K562 (cell line): ENCODE results near the gene NRGN. TPM values are rescaled to one million over a fixed set of nuclear protein-coding genes. Genes with fewer than 3 reads are reported as not detected.

ENCODE experiments used
- ATAC-seq: fragments of 200-7000 bp; cut with Tn5 transposase; 3 replicates; pipeline ENCODE4 v1.9.1; 2020; ENCODE audit warnings: moderate library complexity
- BruUV-seq: library from RNA; stranded (reverse); fragments of 400-500 nt; replicated peaks from 2 replicates; lab custom pipeline; 2021; lab: Mats Ljungman, UMichigan
- CTCF ChIA-PET: fragments of 300-600 bp; formaldehyde crosslinking; extraction: SDS; loops from one replicate; lab custom pipeline; 2021; ENCODE audit warnings: low intra/inter-chr PET ratio; lab: Yijun Ruan, JAX
- POLR2A ChIA-PET: fragments of 300-600, 350-650 bp; sonication (Branson Sonifier 250); formaldehyde crosslinking; extraction: SDS; loops from one replicate; lab custom pipeline; 2021; ENCODE audit warnings: antibody characterized with exemption, inconsistent platforms; lab: Yijun Ruan, JAX
- DNase-seq, 4 experiments: peaks; one replicate each; pipeline versions ENCODE4 v3.0.0 to v3.0.0-alpha.2; 2011 to 2018; ENCODE audit warnings: low spot score in 3 of 4, mixed read lengths in 3 of 4; ENCODE audit errors: extremely low read depth in 1 of 4
- FAIRE-seq: peaks from 2 replicates; lab custom pipeline; 2011; peaks lifted over from hg19 to GRCh38; lab: Jason Lieb, UNC
- H2AFZ ChIP-seq: 2 replicates; pipeline ENCODE4 v1.6.0; 2011; ENCODE audit warnings: low read depth, low read length, control low read depth, inconsistent platforms
- H3K27ac ChIP-seq: fragments of 200-600 bp; 3 replicates; pipeline ENCODE4 v1.8.0; 2011; ENCODE audit warnings: low read depth, mild to moderate bottlenecking, control low read depth, inconsistent platforms, low read length, moderate library complexity, mixed read lengths; ENCODE audit errors: extremely low read depth
- H3K27me3 ChIP-seq, 2 experiments: fragments of 300-600 bp in 1 of 2; 2 replicates in 1 of 2; 3 replicates in 1 of 2; pipeline versions ENCODE4 v1.6.0 to v1.8.0; 2011; ENCODE audit warnings: inconsistent platforms in 2 of 2, low read length in 2 of 2, mild to moderate bottlenecking in 1 of 2, mixed read lengths in 1 of 2, moderate library complexity in 1 of 2; ENCODE audit not compliant: control insufficient read depth in 2 of 2, insufficient read depth in 2 of 2
- H3K36me3 ChIP-seq: fragments of 300-600 bp; 3 replicates; pipeline ENCODE4 v1.8.0; 2011; ENCODE audit warnings: mild to moderate bottlenecking, low read length, inconsistent platforms; ENCODE audit not compliant: control insufficient read depth, insufficient read depth
- H3K4me1 ChIP-seq, 2 experiments: fragments of 200-600 bp in 1 of 2; replicated peaks in 1 of 2; 2 replicates in 1 of 2; 3 replicates in 1 of 2; pipeline versions ENCODE4 v1.5.1 to v1.8.0; 2011; ENCODE audit warnings: inconsistent platforms in 2 of 2, low read length in 2 of 2, mild to moderate bottlenecking in 1 of 2, mixed read lengths in 1 of 2, moderate library complexity in 1 of 2; ENCODE audit not compliant: control insufficient read depth in 2 of 2, insufficient read depth in 2 of 2
- H3K4me2 ChIP-seq: 2 replicates; pipeline ENCODE4 v1.6.1; 2011; ENCODE audit warnings: low read length, control low read depth, inconsistent platforms, mixed read lengths; ENCODE audit not compliant: insufficient read depth
- H3K4me3 ChIP-seq: fragments of 200-600 bp; sonication (generic), shearing (Covaris generic); 2 replicates; pipeline ENCODE4 v1.5.1; 2016; ENCODE audit warnings: control low read depth, inconsistent platforms
- H3K79me2 ChIP-seq: fragments of 200-600 bp; 3 replicates; pipeline ENCODE4 v1.8.0; 2011; ENCODE audit warnings: low read length, inconsistent platforms; ENCODE audit not compliant: control insufficient read depth, insufficient read depth
- H3K9ac ChIP-seq, 2 experiments: 2 replicates each; pipeline versions ENCODE4 v1.6.0 to v1.6.1; 2011; ENCODE audit warnings: low read depth in 2 of 2, low read length in 2 of 2, control low read depth in 1 of 2, inconsistent platforms in 1 of 2, mild to moderate bottlenecking in 1 of 2, mixed read lengths in 1 of 2; ENCODE audit not compliant: insufficient read depth in 1 of 2
- H3K9me1 ChIP-seq: one replicate; pipeline ENCODE4 v1.6.0; 2011; ENCODE audit warnings: inconsistent platforms, mild to moderate bottlenecking, low read length, moderate library complexity; ENCODE audit not compliant: control insufficient read depth, insufficient read depth
- H3K9me3 ChIP-seq: replicated peaks from 2 replicates; pipeline ENCODE4 v1.5.1; 2011; ENCODE audit warnings: low read depth, low read length, inconsistent platforms; ENCODE audit not compliant: control insufficient read depth, insufficient read depth
- H4K20me1 ChIP-seq: replicated peaks from 2 replicates; pipeline ENCODE4 v1.6.1; 2011; ENCODE audit warnings: low read length, inconsistent platforms, mixed read lengths; ENCODE audit not compliant: control insufficient read depth, insufficient read depth
- E2F4 ChIP-seq: sonication (generic); formaldehyde crosslinking; IDR thresholded peaks from 2 replicates; pipeline ENCODE4 v1.8.0; 2022; ENCODE audit warnings: mild to moderate bottlenecking, low read depth, missing genetic modification reagents
- GTF2A2 ChIP-seq: IDR thresholded peaks from 2 replicates; pipeline ENCODE4 v1.6.1; 2016; ENCODE audit warnings: mild to moderate bottlenecking, missing genetic modification characterization, missing compliant biosample characterization
- HINFP ChIP-seq: fragments of 450-650 bp; conservative IDR thresholded peaks from 2 replicates; pipeline ENCODE4 v1.6.1; 2016; ENCODE audit warnings: missing genetic modification characterization, low read depth, mild to moderate bottlenecking, control low read depth, missing compliant biosample characterization
- KLF6 ChIP-seq: fragments of 250-450 bp; sonication (Bioruptor Pico); IDR thresholded peaks from 2 replicates; pipeline ENCODE4 v1.4.0; 2020; ENCODE audit warnings: mild to moderate bottlenecking, moderate library complexity, borderline replicate concordance
- RREB1 ChIP-seq: fragments of 250-450 bp; sonication (Bioruptor Pico); IDR thresholded peaks from 2 replicates; pipeline ENCODE4 v1.4.0; 2020
- SMAD1 ChIP-seq: fragments of 150-350 bp; IDR thresholded peaks from 2 replicates; pipeline ENCODE4 v1.6.1; 2014; ENCODE audit warnings: low read length, low read depth; ENCODE audit not compliant: partially characterized antibody
- TOE1 ChIP-seq, 2 experiments: fragments of 450-650 bp in 1 of 2; sonication (generic) in 1 of 2; formaldehyde crosslinking in 1 of 2; IDR thresholded peaks; 2 replicates each; pipeline versions ENCODE4 v1.7.1 to v1.8.0; 2016 to 2022; ENCODE audit warnings: borderline replicate concordance in 2 of 2, mild to moderate bottlenecking in 2 of 2, antibody characterized with exemption in 1 of 2, inconsistent platforms in 1 of 2, low read depth in 1 of 2, missing genetic modification reagents in 1 of 2, moderate library complexity in 1 of 2
- ZNF263 ChIP-seq: sonication (generic); formaldehyde crosslinking; IDR thresholded peaks from 2 replicates; pipeline ENCODE4 v1.8.0; 2022; ENCODE audit warnings: mild to moderate bottlenecking, missing genetic modification reagents, borderline replicate concordance
- ZNF408 ChIP-seq: fragments of 250-450 bp; sonication (Bioruptor Pico); IDR thresholded peaks from 2 replicates; pipeline ENCODE4 v1.4.0; 2020; ENCODE audit warnings: low read depth, mild to moderate bottlenecking, moderate library complexity
- ZNF586 ChIP-seq: fragments of 450-650 bp; formaldehyde crosslinking; conservative IDR thresholded peaks from 2 replicates; pipeline ENCODE4 v1.4.0; 2020; ENCODE audit warnings: mild to moderate bottlenecking, moderate library complexity
- WGBS: fragments of 100-300 bp; shearing (Covaris generic); methylation state at CpG from one replicate; pipeline ENCODE4 v1.1.6; 2016; ENCODE audit warnings: low coverage, mixed read lengths; ENCODE audit not compliant: insufficient coverage; ENCODE audit errors: missing lambda C conversion rate; 5-methylcytosine and 5-hydroxymethylcytosine counted together
- in situ Hi-C: fragments of 300-500 bp; cut with MboI; formaldehyde crosslinking; loops from 4 replicates; pipeline ENCODE4 v1.15.0; 2018; ENCODE audit warnings: inconsistent platforms, mixed read lengths
- intact Hi-C: fragments of 100-400 bp; cut with micrococcal nuclease; formaldehyde crosslinking; loops from 2 replicates; pipeline ENCODE4 v1.14.2; 2022
- polyA plus RNA-seq, 8 experiments: library from polyadenylated mRNA; depleted of rRNA in 4 of 8; stranded (reverse) in 5 of 8; unstranded in 3 of 8; fragments of >200 nt; fragmentation: Nextera tagmentation in 2 of 8; fragmentation: Illumina TruSeq in 1 of 8; extraction: Ambion mirVana in 2 of 8; extraction: Trizol in 1 of 8; gene quantifications; 2 replicates each; pipeline versions ENCODE4 v1.2.1 to v1.2.3, GENCODE V29; 2011 to 2014; ENCODE audit warnings: inconsistent platforms in 1 of 8, missing spikeins in 1 of 8
- total RNA-seq, 7 experiments: library from RNA; depleted of rRNA in 6 of 7; stranded (reverse); fragments of >200 nt in 6 of 7; fragmentation: Illumina TruSeq in 2 of 7; extraction: Trizol in 2 of 7; gene quantifications; 2 replicates each; pipeline versions ENCODE4 v1.2.1 to v1.2.3, GENCODE V29; 2011 to 2021; ENCODE audit warnings: low replicate concordance in 1 of 7

NRGN gene
- total and polyA plus RNA-seq, 9 of the 15 experiments (the other 6 are each of a cell fraction or from before 2014, with no cell fraction given), result 0.29 to 7.8 (median 3.5) TPM; not detected in 2

- Histone ChIP-seq H3K27ac (no peak overlapping the region), H3K9ac (no peak overlapping the region), H3K9me1 (no peaks in the 10 kb centered on the region), H4K20me1 (0 out of 2 replicates have a peak, but pooled peaks cover 3% of the 10 kb centered on the region), H2AFZ (no peak overlapping the region), H3K79me2 (no peaks in the 10 kb centered on the region), H3K9me3 (no peaks in the 10 kb centered on the region), H3K27me3 (peaks cover 30 to 65% of the 10 kb centered on the region in 2 experiments), H3K4me2 (no peak overlapping the region), H3K4me1 (no peaks in the 10 kb centered on the region; a peak in 1 of 5 replicates), H3K36me3 (no peaks in the 10 kb centered on the region), H3K4me3 (no peak overlapping the region)
- in situ Hi-C loops, result no loop called here
- FAIRE-seq (no peak), ATAC-seq (no peak), DNase-seq (no peak)
- ChIA-PET POLR2A (no interaction called here), CTCF (no interaction called here)
- intact Hi-C loops, result no loop called here
- TF ChIP-seq ZNF408 (CRISPR knock-in tag) (no peak), HINFP (tag) (no peak), ZNF586 (no peak), E2F4 (no peak), TOE1 (IDR thresholded peaks at IDR 0.05; ENCODE audit: borderline replicate concordance) (no peak), TOE1 (CRISPR knock-in tag; IDR thresholded peaks at IDR 0.05; ENCODE audit: borderline replicate concordance, low read depth) (no peak), KLF6 (CRISPR knock-in tag) (no peak), SMAD1 (no peak), GTF2A2 (tag) (no peak), RREB1 (CRISPR knock-in tag) (no peak), ZNF263 (CRISPR knock-in tag) (no peak)
- BruUV-seq, result no TSS peak
- WGBS, result 1% methylated on average over 14 of the region's 14 CpGs
Observed at GRCh38 chr11:124724979-124725718, 14.6 kb upstream of the NRGN start.
